Measurements from ENCODE around the gene IL19.

DNA sequence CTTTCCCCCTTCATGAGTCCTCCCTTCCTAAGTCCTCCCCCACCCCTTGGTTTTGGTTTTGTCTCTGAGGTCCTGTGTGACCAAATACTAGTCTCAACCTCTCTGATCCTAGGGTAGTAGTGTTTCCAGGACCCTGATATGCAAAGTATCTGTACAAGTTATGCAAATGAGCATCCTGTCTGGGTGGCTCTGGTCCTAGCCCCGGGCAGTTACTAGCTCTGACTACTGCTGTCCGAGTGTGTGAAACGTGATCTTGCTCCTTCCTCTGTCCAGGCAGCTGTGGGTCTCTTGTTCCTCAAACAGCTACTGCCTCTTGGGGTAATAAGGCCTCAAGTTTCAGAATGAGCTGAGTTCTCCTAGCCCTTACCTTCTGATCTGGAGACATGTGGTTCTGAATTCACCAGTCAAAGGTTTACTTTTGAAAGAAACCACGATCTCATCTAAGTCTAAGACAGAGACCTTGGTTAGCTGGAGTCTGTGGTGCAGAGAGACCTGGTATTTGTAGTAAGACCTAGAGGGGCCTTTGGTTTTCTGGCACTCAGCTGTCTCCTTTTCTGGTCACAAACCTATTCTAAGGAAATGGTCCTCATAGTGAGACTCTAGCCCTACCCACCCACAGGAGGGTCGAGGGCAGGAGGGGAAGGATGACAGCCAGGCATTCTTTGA, 31.0 kb upstream of the IL19 start:
- TF ChIP-seq CTCF (IDR thresholded peaks at IDR 0.05) (no peak), POLR2A (IDR thresholded peaks at IDR 0.05) (no peak)
